Measurements from ENCODE around the gene ARPP21.

Gene ARPP21

DNA sequence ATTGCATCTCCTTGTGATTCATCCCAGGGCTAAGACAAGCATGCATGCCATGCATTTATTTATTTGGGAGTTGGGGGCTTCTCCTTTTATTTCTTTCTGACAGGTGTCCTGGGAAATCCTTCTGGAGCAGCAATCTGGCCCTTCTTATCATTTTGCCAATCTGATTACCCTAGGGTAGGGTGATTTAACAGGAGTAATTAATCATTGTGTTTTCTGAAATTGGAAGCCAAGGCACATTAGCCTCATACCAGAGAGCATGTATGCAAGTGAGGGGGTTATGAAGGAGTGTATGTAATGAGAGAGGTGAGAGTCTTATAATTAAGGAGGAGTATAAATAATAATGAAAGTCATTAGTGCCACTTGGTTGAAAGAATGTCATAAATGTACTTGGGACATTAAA lies 37.4 kb upstream of the ARPP21 start:
- H3K27me3 ChIP-seq (ENCODE audit: control insufficient read depth, low read length) = no peaks in the 10 kb centered on the region
- no peak overlapping the region for H3K27ac ChIP-seq (ENCODE audit: low read depth, low read length)
- H3K4me2 ChIP-seq (ENCODE audit: low read length) = no peak overlapping the region
- H3K9me3 ChIP-seq (ENCODE audit: control insufficient read depth, insufficient read depth, low read length) = no peaks in the 10 kb centered on the region
- no peak overlapping the region for H3K4me3 ChIP-seq (ENCODE audit: low read length)
- H3K36me3 ChIP-seq (ENCODE audit: control insufficient read depth, low read length) = no peaks in the 10 kb centered on the region
- TF ChIP-seq, protein P1, sequence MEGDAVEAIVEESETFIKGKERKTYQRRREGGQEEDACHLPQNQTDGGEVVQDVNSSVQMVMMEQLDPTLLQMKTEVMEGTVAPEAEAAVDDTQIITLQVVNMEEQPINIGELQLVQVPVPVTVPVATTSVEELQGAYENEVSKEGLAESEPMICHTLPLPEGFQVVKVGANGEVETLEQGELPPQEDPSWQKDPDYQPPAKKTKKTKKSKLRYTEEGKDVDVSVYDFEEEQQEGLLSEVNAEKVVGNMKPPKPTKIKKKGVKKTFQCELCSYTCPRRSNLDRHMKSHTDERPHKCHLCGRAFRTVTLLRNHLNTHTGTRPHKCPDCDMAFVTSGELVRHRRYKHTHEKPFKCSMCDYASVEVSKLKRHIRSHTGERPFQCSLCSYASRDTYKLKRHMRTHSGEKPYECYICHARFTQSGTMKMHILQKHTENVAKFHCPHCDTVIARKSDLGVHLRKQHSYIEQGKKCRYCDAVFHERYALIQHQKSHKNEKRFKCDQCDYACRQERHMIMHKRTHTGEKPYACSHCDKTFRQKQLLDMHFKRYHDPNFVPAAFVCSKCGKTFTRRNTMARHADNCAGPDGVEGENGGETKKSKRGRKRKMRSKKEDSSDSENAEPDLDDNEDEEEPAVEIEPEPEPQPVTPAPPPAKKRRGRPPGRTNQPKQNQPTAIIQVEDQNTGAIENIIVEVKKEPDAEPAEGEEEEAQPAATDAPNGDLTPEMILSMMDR (IDR thresholded peaks at IDR 0.05; ENCODE audit: low read depth, low read length, poor library complexity, severe bottlenecking) = no peak
- no peak for TF ChIP-seq EZH2phosphoT487 (IDR thresholded peaks at IDR 0.05; ENCODE audit: borderline replicate concordance, low read length)
- H3K79me2 ChIP-seq (ENCODE audit: control insufficient read depth, low read length) = no peaks in the 10 kb centered on the region
- H4K20me1 ChIP-seq (ENCODE audit: control insufficient read depth, insufficient read depth, low read depth, low read length) = no peaks in the 10 kb centered on the region
- no peaks in the 10 kb centered on the region for H3K9me2 ChIP-seq (replicated peaks; ENCODE audit: control insufficient read depth, low read length)
- no peaks in the 10 kb centered on the region for H3F3A ChIP-seq (ENCODE audit: control insufficient read depth, insufficient read depth)
- H3K4me1 ChIP-seq (ENCODE audit: control insufficient read depth, low read length) = no peaks in the 10 kb centered on the region

GRCh38 chr3:35602395-35602936 lies 36.9 kb upstream of the ARPP21 start:
- Histone ChIP-seq H3K79me2 (ENCODE audit: control insufficient read depth, low read length) (no peaks in the 10 kb centered on the region), H4K20me1 (ENCODE audit: control insufficient read depth, insufficient read depth, low read depth, low read length) (no peaks in the 10 kb centered on the region), H3K27me3 (ENCODE audit: control insufficient read depth, low read length) (no peaks in the 10 kb centered on the region), H3K27ac (ENCODE audit: low read depth, low read length) (no peak overlapping the region), H3K9me2 (replicated peaks; ENCODE audit: control insufficient read depth, low read length) (no peaks in the 10 kb centered on the region), H3K4me1 (ENCODE audit: control insufficient read depth, low read length) (no peaks in the 10 kb centered on the region), H3F3A (ENCODE audit: control insufficient read depth, insufficient read depth) (no peaks in the 10 kb centered on the region), H3K9me3 (ENCODE audit: control insufficient read depth, insufficient read depth, low read length) (no peaks in the 10 kb centered on the region), H3K4me2 (ENCODE audit: low read length) (no peak overlapping the region), H3K4me3 (ENCODE audit: low read length) (no peak overlapping the region), H3K36me3 (ENCODE audit: control insufficient read depth, low read length) (no peaks in the 10 kb centered on the region)
- no peak for TF ChIP-seq EZH2phosphoT487 (IDR thresholded peaks at IDR 0.05; ENCODE audit: borderline replicate concordance, low read length)
- TF ChIP-seq, protein P1 (IDR thresholded peaks at IDR 0.05; ENCODE audit: low read depth, low read length, poor library complexity, severe bottlenecking) = no peak

GRCh38 chr3:35616346-35616745 lies 23.0 kb upstream of the ARPP21 start:
- H3K27ac ChIP-seq (ENCODE audit: low read depth, low read length) = no peak overlapping the region
- no peaks in the 10 kb centered on the region for H3K9me3 ChIP-seq (ENCODE audit: control insufficient read depth, insufficient read depth, low read length)
- no peak overlapping the region for H3K4me2 ChIP-seq (ENCODE audit: low read length)
- no peaks in the 10 kb centered on the region for H3F3A ChIP-seq (ENCODE audit: control insufficient read depth, insufficient read depth)
- TF ChIP-seq EZH2phosphoT487 (IDR thresholded peaks at IDR 0.05; ENCODE audit: borderline replicate concordance, low read length) = no peak
- TF ChIP-seq, protein P1 (IDR thresholded peaks at IDR 0.05; ENCODE audit: low read depth, low read length, poor library complexity, severe bottlenecking) = no peak
- no peaks in the 10 kb centered on the region for H3K9me2 ChIP-seq (replicated peaks; ENCODE audit: control insufficient read depth, low read length)
- no peak overlapping the region for H3K4me3 ChIP-seq (ENCODE audit: low read length)
- no peaks in the 10 kb centered on the region for H4K20me1 ChIP-seq (ENCODE audit: control insufficient read depth, insufficient read depth, low read depth, low read length)
- H3K36me3 ChIP-seq (ENCODE audit: control insufficient read depth, low read length) = no peaks in the 10 kb centered on the region
- peaks cover 8% of the 10 kb centered on the region for H3K4me1 ChIP-seq (ENCODE audit: control insufficient read depth, low read length)
- H3K27me3 ChIP-seq (ENCODE audit: control insufficient read depth, low read length) = no peaks in the 10 kb centered on the region
- no peaks in the 10 kb centered on the region for H3K79me2 ChIP-seq (ENCODE audit: control insufficient read depth, low read length)

Measured in DOHH2 (cell line).